ENCODE measurements around the gene FAM149B1.
"Not testable (repeated sequence)": the region's sequence is repeated elsewhere in the genome, so short reads cannot be mapped to it uniquely, and the experiment has no call there.

FAM149B1 gene

GRCh38 chr10:73167783-73168464 is at the start of gene FAM149B1, which contains the start of gene ECD:
TSS of gene FAM149B1 (plus strand) at chr10:73168119. CDS start at chr10:73168340, 221 bp downstream.
TSS of gene ECD (minus strand) at chr10:73168008. CDS start at chr10:73163937, 4,071 bp downstream.
- DNase-seq (ENCODE audit: low spot score): peak; percentile 95

GRCh38 chr10:73119457-73119856 is 48.5 kb upstream of the FAM149B1 start:
- no peak for DNase-seq (ENCODE audit: low spot score)

GRCh38 chr10:73119952-73120351 is 48.0 kb upstream of the FAM149B1 start:
- no peak for DNase-seq (ENCODE audit: low spot score)

GRCh38 chr10:73126343-73126742 is 41.6 kb upstream of the FAM149B1 start:
- no peak for DNase-seq (ENCODE audit: low spot score)

- peak; percentile 10 for DNase-seq (ENCODE audit: low spot score)
These were observed 36.6 kb upstream of the FAM149B1 start for GRCh38 chr10:73131301-73131700.

GRCh38 chr10:73131913-73132686 is 35.8 kb upstream of the FAM149B1 start:
- no peak for DNase-seq (ENCODE audit: low spot score)

- no peak for DNase-seq (ENCODE audit: low spot score)
These were observed 33.2 kb upstream of the FAM149B1 start for GRCh38 chr10:73134727-73135126.

- no peak for DNase-seq (ENCODE audit: low spot score)
These were observed 31.3 kb upstream of the FAM149B1 start for GRCh38 chr10:73136627-73137026.

GRCh38 chr10:73139251-73139650 is 28.7 kb upstream of the FAM149B1 start:
- DNase-seq (ENCODE audit: low spot score): no peak

- no peak for DNase-seq (ENCODE audit: low spot score)
These were observed 26.3 kb upstream of the FAM149B1 start for GRCh38 chr10:73141603-73142002.

GRCh38 chr10:73150633-73151413 is 17.1 kb upstream of the FAM149B1 start:
- DNase-seq (ENCODE audit: low spot score): not testable (repeated sequence)

- no peak for DNase-seq (ENCODE audit: low spot score)
These were observed 15.9 kb upstream of the FAM149B1 start for GRCh38 chr10:73152009-73152408.

GRCh38 chr10:73156054-73156453 is 11.9 kb upstream of the FAM149B1 start:
- DNase-seq (ENCODE audit: low spot score): no peak

- peak; percentile 70 for DNase-seq (ENCODE audit: low spot score)
These were observed 8.8 kb upstream of the FAM149B1 start for GRCh38 chr10:73159038-73159648.

- DNase-seq (ENCODE audit: low spot score): no peak
These were observed 6.8 kb upstream of the FAM149B1 start for GRCh38 chr10:73161079-73161478.

GRCh38 chr10:73161662-73162061 is 6.3 kb upstream of the FAM149B1 start:
- DNase-seq (ENCODE audit: low spot score): no peak

GRCh38 chr10:73163096-73163495 is 4.8 kb upstream of the FAM149B1 start:
- no peak for DNase-seq (ENCODE audit: low spot score)

GRCh38 chr10:73166972-73167371 is 947 bp upstream of the FAM149B1 start:
- DNase-seq (ENCODE audit: low spot score): no peak

- no peak for DNase-seq (ENCODE audit: low spot score)
These were observed 499 bp upstream of the FAM149B1 start for GRCh38 chr10:73167458-73167782.

- no peak for DNase-seq (ENCODE audit: low spot score)
These were observed 515 bp downstream of the FAM149B1 start for GRCh38 chr10:73168465-73168803.

- no peak for DNase-seq (ENCODE audit: low spot score)
These were observed 1.4 kb downstream of the FAM149B1 start for GRCh38 chr10:73169320-73169719.

GRCh38 chr10:73172867-73173266 is 4.9 kb downstream of the FAM149B1 start:
- DNase-seq (ENCODE audit: low spot score): no peak

Measured in pons (tissue), 1 donor.